ENCODE data around the gene THOC6.

DNA sequence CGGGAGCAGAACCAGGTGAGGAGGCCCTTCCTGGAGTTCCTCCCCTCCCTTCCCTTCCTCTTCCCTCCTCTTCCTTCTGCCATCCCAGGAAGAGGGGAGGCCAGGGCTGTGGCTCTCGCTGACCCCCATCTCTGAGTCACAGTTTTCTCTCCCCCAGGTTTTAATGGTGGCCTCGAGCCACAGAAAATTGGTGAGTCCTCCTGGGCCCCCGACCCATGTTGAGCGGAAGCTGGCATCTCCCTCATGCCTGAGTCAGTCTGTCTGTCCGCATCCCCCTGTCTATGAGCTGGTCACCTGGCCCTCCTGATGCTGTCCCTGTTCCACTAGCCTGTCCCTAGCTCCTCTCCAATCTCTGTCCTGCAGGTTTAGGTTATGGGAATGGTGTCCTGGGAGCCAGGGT lies 23.9 kb upstream of the THOC6 start:
- TF ChIP-seq, protein P1, sequence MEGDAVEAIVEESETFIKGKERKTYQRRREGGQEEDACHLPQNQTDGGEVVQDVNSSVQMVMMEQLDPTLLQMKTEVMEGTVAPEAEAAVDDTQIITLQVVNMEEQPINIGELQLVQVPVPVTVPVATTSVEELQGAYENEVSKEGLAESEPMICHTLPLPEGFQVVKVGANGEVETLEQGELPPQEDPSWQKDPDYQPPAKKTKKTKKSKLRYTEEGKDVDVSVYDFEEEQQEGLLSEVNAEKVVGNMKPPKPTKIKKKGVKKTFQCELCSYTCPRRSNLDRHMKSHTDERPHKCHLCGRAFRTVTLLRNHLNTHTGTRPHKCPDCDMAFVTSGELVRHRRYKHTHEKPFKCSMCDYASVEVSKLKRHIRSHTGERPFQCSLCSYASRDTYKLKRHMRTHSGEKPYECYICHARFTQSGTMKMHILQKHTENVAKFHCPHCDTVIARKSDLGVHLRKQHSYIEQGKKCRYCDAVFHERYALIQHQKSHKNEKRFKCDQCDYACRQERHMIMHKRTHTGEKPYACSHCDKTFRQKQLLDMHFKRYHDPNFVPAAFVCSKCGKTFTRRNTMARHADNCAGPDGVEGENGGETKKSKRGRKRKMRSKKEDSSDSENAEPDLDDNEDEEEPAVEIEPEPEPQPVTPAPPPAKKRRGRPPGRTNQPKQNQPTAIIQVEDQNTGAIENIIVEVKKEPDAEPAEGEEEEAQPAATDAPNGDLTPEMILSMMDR (IDR thresholded peaks at IDR 0.05), result no peak
- TF ChIP-seq POLR2A (IDR thresholded peaks at IDR 0.05) (no peak), EP300 (IDR thresholded peaks at IDR 0.05; ENCODE audit: low read depth) (no peak)

Data from transverse colon (tissue), 3 donors.